ENCODE measurements around the gene CACNG7. TPM values are rescaled to one million over a fixed set of nuclear protein-coding genes. Genes with fewer than 3 reads are reported as not detected.

Gene CACNG7
- polyA plus RNA-seq, 1 donor, result 0.10 TPM

DNA sequence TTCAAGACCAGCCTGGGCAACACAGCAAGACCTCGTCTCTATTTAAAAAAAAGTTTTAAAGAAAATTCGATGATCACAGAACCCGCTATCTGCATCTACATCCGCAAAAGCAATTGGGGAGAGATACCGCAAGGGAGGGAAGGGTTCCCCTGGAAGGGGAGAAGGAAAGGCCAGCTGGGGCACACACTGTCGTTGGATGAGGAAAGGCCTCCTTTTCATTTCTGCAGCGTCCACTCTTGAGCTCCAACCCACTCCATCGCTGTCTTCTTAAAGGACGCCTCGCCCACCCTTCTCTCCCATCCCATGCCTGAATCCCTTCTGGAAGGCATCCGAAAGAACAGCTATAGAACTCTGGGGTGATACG is 30.3 kb upstream of the CACNG7 start:
- DNase-seq (ENCODE audit: low read depth), result no peak

- DNase-seq (ENCODE audit: low read depth), result peak; percentile 87
These were observed 29.7 kb upstream of the CACNG7 start for GRCh38 chr19:53879140-53880081.

GRCh38 chr19:53880711-53881481 is 28.2 kb upstream of the CACNG7 start:
- DNase-seq (ENCODE audit: low read depth), result no peak

DNA sequence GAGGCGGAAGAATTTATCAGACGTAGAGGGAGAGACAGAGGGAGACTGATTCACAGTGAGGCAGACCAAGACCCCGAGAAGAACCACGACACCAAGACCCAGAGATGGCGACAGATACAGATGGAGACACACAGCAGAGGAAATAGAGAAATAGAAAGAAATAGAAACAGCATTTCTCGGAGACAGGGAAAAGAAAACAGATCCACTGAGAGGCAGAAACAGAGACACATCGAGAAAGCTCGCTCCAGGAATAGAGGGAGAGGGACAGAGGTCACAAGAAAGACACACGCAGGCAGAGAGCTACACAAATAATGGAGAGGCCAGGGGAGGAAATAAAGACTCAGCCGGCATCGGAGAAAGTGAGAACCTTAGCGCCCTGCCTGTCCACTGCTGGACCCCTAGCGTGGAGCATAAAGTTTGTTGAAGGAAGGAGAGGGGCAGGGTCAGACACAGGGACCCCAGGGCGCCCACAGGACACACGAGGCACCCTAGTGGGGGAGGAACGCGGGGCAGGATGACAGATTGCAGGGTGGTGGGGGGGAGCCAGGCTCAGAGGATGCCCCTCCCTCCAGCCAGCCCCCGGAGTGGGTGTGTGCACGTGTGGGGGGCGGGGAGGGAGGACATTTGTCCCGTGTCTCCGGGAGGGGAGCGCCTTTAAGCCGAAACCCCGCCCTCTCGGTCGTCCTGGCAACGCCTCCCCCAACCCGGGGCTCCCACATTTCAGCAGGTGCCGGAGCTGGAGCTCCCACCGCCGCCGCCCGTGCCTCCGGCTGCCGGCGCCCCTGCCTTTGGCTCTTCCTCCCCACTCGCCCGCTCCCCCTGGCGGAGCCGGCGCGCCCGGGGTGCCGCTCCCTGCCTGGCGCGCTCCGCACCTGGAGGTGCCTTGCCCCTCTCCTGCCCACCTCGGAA is 27.3 kb upstream of the CACNG7 start, which contains the start of gene PRKCG:
Gene PRKCG, plus strand, starts transcription at position 716 of the 909 bp plus-strand sequence. CDS start 298 bp downstream, outside the sequence.
- DNase-seq (ENCODE audit: low read depth), result no peak

DNA sequence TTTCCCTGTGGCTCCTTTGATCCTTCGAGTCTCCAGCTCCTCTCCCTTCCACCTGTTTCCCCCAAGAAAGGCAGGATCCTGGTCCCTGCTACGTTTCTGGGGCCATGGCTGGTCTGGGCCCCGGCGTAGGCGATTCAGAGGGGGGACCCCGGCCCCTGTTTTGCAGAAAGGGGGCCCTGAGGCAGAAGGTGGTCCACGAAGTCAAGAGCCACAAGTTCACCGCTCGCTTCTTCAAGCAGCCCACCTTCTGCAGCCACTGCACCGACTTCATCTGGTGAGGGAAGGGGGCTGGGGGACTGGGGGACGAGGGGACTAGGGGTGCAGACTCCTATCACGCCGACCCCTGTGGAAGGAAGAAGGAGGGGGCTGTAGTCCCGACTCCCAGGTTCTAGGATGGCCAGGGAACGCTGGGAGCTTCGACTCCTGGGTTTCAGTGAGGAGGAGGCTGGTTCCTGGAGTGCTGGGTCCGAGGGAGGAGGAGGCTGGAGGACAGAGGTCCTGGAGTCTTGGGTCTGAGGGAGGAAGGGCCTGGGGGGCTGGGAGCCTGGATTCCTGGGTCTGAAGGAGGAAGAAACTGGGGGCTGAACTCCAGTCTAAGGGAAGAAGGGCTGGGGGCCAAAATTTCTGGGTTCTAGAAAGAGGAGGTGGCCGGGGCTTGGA is 26.6 kb upstream of the CACNG7 start:
- DNase-seq (ENCODE audit: low read depth), result no peak

GRCh38 chr19:53883231-53883661 is 25.8 kb upstream of the CACNG7 start:
- DNase-seq (ENCODE audit: low read depth), result no peak

DNA sequence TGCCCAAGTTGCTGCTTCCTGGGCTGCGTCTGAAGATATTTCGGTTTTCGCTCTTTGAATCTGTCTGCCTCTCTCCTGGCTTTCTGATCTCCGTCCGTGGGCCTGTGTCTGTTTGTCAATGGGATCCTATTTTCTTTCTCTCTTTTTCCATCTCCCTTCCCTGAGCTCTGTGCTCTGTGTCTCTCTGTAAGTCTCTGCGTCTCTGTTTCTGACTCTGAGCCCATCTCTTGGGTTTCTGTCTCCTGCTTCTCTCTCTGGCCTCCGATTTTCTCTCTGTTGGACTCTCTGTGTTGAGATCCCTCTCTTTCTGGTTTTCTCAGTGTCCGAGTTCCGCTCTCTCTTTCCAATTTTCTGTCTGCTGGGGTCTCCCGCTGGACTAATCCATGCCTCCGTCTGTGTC is 25.3 kb upstream of the CACNG7 start:
- DNase-seq (ENCODE audit: low read depth), result no peak

- DNase-seq (ENCODE audit: low read depth), result no peak
These were observed 24.8 kb upstream of the CACNG7 start for GRCh38 chr19:53884256-53884655.

- DNase-seq (ENCODE audit: low read depth), result no peak
These were observed 24.0 kb upstream of the CACNG7 start for GRCh38 chr19:53885036-53885435.

DNA sequence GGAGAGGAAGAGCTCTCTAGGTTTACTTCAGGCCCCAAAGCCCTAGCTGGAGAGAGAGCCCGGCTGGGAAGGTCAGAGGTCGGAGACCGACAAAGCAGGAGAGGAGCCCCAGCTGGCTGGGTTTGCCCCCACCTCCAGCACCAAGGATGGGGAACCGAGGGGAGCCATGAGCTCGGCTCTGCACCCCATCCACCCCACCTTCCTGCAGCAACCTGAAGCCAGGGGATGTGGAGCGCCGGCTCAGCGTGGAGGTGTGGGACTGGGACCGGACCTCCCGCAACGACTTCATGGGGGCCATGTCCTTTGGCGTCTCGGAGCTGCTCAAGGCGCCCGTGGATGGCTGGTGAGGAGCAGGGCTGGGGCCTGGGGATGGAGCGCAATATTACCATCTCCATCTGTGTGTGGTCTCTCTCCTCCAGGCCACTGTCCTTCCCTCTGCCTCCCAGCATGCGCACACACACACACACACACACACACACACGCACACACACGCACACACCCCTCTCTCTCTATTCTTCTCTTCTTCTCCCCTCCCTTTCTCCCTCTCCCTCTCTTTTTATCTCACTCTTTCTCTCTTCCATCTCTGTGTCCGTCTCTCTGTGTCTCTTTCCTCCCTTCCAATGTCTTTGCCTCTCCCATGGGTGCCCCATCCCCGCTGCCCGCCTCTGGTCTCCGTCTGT is 16.6 kb upstream of the CACNG7 start:
- DNase-seq (ENCODE audit: low read depth), result no peak

DNA sequence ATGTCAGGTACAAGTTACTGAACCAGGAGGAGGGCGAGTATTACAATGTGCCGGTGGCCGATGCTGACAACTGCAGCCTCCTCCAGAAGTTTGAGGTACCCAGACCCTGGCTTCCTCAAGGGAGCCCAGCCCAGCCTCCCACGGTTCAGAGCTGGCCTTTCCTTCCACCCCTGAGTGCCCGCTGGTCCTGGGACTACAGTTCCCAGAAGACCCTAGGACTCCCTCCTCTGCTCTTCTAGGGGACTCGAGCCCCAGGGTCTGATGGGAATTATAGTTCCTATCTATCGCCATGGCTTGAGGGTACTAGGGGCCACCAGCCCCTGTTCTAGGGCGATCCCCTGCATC is 16.1 kb upstream of the CACNG7 start:
- DNase-seq (ENCODE audit: low read depth), result no peak

- DNase-seq (ENCODE audit: low read depth), result no peak
These were observed 14.4 kb upstream of the CACNG7 start for GRCh38 chr19:53894707-53895106.

DNA sequence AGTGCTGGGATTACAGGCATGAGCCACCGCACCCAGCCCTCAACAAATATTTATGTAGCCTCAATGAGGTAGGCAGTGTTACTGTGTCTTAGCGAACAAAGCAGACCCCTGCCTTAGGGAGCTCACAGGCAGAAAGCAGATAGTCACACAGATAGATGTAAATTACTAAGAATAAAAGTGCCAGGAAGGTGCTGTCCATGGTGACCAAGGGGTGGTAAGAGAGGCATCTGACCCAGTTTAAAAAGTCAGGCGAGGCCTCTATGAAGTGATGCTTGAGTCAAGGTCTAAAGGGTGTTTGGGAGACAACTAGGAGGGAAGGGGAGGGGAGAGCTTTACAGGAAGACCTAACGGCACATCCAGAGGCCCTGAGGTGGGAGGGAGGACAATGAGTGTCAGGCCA is 12.4 kb upstream of the CACNG7 start:
- DNase-seq (ENCODE audit: low read depth), result no peak

DNA sequence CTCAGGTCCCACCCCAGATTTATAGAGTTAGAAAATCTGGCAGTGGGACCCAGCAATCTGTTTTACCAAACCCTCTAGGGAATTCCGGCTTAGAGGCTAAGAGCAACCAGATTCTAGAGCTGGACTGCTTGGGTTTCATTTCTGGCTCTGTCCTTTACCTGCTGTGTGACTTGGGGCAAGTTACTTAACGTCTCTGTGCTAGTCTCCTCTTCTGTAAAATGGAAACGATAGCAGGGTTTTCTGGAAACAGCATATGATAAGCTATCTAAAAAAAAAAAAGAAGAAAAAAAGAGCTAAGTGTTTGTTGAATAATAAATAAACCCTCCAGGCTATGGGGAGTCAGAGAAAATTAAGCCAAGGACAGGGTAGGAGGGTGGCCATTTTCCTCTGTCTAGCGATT is 11.6 kb upstream of the CACNG7 start:
- no peak for DNase-seq (ENCODE audit: low read depth)

DNA sequence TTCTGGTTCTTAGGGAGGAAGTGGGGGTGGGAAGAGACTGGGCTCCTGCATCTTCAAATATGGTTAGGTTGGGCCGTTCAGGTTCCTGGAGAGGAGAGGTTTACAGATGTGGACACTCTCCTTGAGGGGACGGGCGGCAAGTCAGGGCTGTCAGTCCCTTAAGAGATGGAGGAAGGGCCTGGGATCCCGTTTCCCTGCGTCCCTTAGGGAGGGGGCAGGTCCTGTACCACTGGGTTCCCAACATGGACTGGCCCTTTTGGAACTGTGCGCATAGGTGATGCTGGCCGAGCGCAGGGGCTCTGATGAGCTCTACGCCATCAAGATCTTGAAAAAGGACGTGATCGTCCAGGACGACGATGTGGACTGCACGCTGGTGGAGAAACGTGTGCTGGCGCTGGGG is 10.9 kb upstream of the CACNG7 start:
- DNase-seq (ENCODE audit: low read depth), result no peak

DNA sequence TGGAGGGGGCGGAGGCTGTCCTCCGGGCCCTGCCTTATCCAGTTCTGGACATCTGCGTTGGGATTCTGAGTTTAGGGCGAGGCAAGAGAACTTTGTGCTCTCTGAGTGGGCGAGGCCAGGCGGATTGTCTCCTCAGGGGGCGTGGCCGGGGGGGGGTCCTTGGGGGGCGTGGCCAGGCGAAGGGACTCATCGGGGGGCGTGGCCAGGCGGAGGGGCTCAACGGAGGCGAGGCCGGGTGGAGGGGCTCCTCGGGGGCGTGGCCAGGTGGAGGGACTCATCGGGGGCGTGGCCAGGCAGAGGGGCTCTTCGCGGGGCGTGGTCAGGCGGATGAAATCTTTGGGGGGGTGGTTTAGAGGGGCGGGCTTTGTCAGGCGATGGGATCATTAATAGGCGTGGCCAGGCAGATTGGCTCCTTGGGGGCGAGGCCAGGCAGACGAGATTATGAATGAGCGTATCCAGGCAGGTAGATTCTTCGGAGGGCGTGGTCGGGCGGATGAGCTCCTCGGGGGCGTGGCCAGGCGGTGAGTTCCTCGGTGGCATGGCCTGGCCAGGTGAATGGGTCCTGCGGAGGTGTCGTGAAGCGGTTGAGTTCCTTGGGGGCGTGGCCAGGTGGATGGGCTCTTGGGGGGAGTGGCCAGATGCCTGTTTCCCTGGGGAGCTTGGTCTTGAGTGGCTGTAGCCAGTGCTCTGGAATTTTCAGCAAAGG is 10.3 kb upstream of the CACNG7 start:
- DNase-seq (ENCODE audit: low read depth), result no peak

- DNase-seq (ENCODE audit: low read depth), result no peak
These were observed 8.8 kb upstream of the CACNG7 start for GRCh38 chr19:53900191-53900860.

- DNase-seq (ENCODE audit: low read depth), result peak; percentile 47
These were observed 5.9 kb upstream of the CACNG7 start for GRCh38 chr19:53903055-53903680.

DNA sequence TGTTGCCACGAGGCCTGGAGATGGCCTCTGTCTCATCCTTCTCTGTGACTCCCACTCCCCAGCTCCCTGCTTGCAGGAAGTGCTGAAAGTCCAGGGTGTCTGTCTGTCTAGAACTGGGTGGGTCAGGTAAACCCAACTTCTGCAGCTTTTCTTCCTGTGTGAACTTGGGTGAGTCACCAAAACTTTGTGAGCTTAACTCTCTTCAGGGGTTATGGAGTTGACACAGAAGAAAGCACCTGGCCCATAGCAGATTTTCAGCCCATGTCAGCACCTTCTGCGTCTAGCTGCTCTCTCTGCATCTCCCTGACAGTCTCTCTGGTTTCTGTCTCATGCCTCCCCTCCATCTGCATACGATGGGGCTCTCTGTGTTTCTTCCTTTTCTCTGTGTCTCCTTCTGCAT is 4.2 kb upstream of the CACNG7 start:
- DNase-seq (ENCODE audit: low read depth), result no peak

Measured in forelimb muscle (tissue), 1 donor.